Endothelial cell of umbilical vein (primary cell): ENCODE results near the gene NUP155. TPM values are rescaled to one million over a fixed set of nuclear protein-coding genes. Genes with fewer than 3 reads are reported as not detected.

Experiments
- BruUV-seq: library from RNA; stranded (reverse); fragments of 400-500 nt; replicated peaks from 2 replicates; lab custom pipeline; 2021; lab: Mats Ljungman, UMichigan
- CTCF ChIA-PET: fragments of 300-600, 350-600 bp; sonication (Branson Sonifier 250); formaldehyde crosslinking; loops from one replicate; lab custom pipeline; 2021; ENCODE audit warnings: antibody characterized with exemption, inconsistent platforms; lab: Charles Lee
- POLR2A ChIA-PET: fragments of 300-600, 350-600 bp; sonication (Branson Sonifier 250); formaldehyde crosslinking; loops from one replicate; lab custom pipeline; 2021; ENCODE audit warnings: antibody characterized with exemption, inconsistent platforms; lab: Charles Lee
- DNase-seq: peaks from one replicate; pipeline ENCODE4 v3.0.0-alpha.2; 2011; ENCODE audit warnings: low read depth, low spot score
- FAIRE-seq: peaks from 2 replicates; lab custom pipeline; 2011; peaks lifted over from hg19 to GRCh38; lab: Jason Lieb, UNC
- H2AFZ ChIP-seq: 2 replicates; pipeline ENCODE4 v1.6.0; 2012; ENCODE audit warnings: low read depth, low read length, control low read depth, inconsistent platforms
- H3K27ac ChIP-seq: 2 replicates; pipeline ENCODE4 v1.5.1; 2011; ENCODE audit warnings: low read depth, mild to moderate bottlenecking, control low read depth, low read length, moderate library complexity; ENCODE audit not compliant: insufficient read depth
- H3K27me3 ChIP-seq, 2 experiments: 2 replicates each; pipeline versions ENCODE4 v1.6.0 to v1.6.1; 2011; ENCODE audit warnings: low read length in 2 of 2, mixed read lengths in 1 of 2; ENCODE audit not compliant: control insufficient read depth in 2 of 2, insufficient read depth in 2 of 2
- H3K36me3 ChIP-seq, 2 experiments: 2 replicates in 1 of 2; 3 replicates in 1 of 2; pipeline ENCODE4 v1.5.1; 2011; ENCODE audit warnings: low read length in 2 of 2, mild to moderate bottlenecking in 1 of 2, moderate library complexity in 1 of 2; ENCODE audit not compliant: control insufficient read depth in 2 of 2, insufficient read depth in 2 of 2; ENCODE audit errors: extremely low read depth in 1 of 2
- H3K4me1 ChIP-seq: 3 replicates; pipeline ENCODE4 v1.5.1; 2011; ENCODE audit warnings: mild to moderate bottlenecking, low read length; ENCODE audit not compliant: control insufficient read depth, insufficient read depth; ENCODE audit errors: extremely low read depth
- H3K4me2 ChIP-seq: 2 replicates; pipeline ENCODE4 v1.6.1; 2011; ENCODE audit warnings: low read length, control low read depth, mixed read lengths; ENCODE audit not compliant: insufficient read depth
- H3K4me3 ChIP-seq, 3 experiments: fragments of 200-600 bp in 1 of 3; sonication (generic), shearing (Covaris generic) in 1 of 3; replicated peaks in 1 of 3; 2 replicates each; pipeline ENCODE4 v1.5.1; 2011 to 2016; ENCODE audit warnings: control low read depth in 3 of 3, low read length in 3 of 3, mild to moderate bottlenecking in 2 of 3, inconsistent platforms in 1 of 3, low read depth in 1 of 3, moderate library complexity in 1 of 3; ENCODE audit not compliant: insufficient read depth in 1 of 3
- H3K79me2 ChIP-seq: 2 replicates; pipeline ENCODE4 v1.6.0; 2012; ENCODE audit warnings: low read length, inconsistent platforms; ENCODE audit not compliant: control insufficient read depth, insufficient read depth
- H3K9ac ChIP-seq: replicated peaks from 2 replicates; pipeline ENCODE3; 2011; ENCODE audit warnings: low read length, control low read depth; ENCODE audit not compliant: insufficient read depth; ENCODE audit errors: extremely low read depth
- H3K9me1 ChIP-seq: replicated peaks from 3 replicates; pipeline ENCODE4 v1.6.0; 2011; ENCODE audit warnings: mild to moderate bottlenecking, low read length; ENCODE audit not compliant: control insufficient read depth, insufficient read depth; ENCODE audit errors: extremely low read depth
- H3K9me3 ChIP-seq: replicated peaks from 2 replicates; pipeline ENCODE4 v1.5.1; 2012; ENCODE audit warnings: low read length, inconsistent platforms; ENCODE audit not compliant: control insufficient read depth, insufficient read depth
- H4K20me1 ChIP-seq: replicated peaks from 2 replicates; pipeline ENCODE3; 2011; ENCODE audit warnings: mild to moderate bottlenecking, low read length; ENCODE audit not compliant: control insufficient read depth, insufficient read depth; ENCODE audit errors: extremely low read depth
- CTCF ChIP-seq, 2 donors: IDR thresholded peaks; 1 replicate in 1 of 2; 2 replicates in 1 of 2; pipeline ENCODE4 v1.5.1; 2011; ENCODE audit warnings: low read length in 2 of 2, mild to moderate bottlenecking in 2 of 2, moderate library complexity in 2 of 2, control low read depth in 1 of 2, inconsistent platforms in 1 of 2, low read depth in 1 of 2; ENCODE audit not compliant: insufficient read depth in 1 of 2; ENCODE audit errors: extremely low read depth in 1 of 2
- EZH2 ChIP-seq: IDR thresholded peaks from 2 replicates; pipeline ENCODE4 v1.6.1; 2012; ENCODE audit warnings: borderline replicate concordance, low read depth, mild to moderate bottlenecking, moderate library complexity, low read length, inconsistent platforms; ENCODE audit not compliant: severe bottlenecking
- FOS ChIP-seq: IDR thresholded peaks from 2 replicates; pipeline ENCODE4 v1.6.1; 2011; ENCODE audit warnings: mild to moderate bottlenecking, low read length, moderate library complexity, borderline replicate concordance; ENCODE audit not compliant: insufficient read depth
- GATA2 ChIP-seq: IDR thresholded peaks from 2 replicates; pipeline ENCODE4 v1.7.0; 2011; ENCODE audit warnings: low read depth, mild to moderate bottlenecking, moderate library complexity, mixed read lengths, low read length; ENCODE audit not compliant: insufficient read length, insufficient read depth
- JUN ChIP-seq: IDR thresholded peaks from 2 replicates; pipeline ENCODE4 v1.6.1; 2011; ENCODE audit warnings: borderline replicate concordance, low read depth; ENCODE audit not compliant: insufficient read length, insufficient read depth
- MAX ChIP-seq: IDR thresholded peaks from 2 replicates; pipeline ENCODE4 v1.6.1; 2011; ENCODE audit not compliant: insufficient read depth, insufficient read length
- MYC ChIP-seq: IDR thresholded peaks from one replicate; pipeline ENCODE4 v1.6.1; 2011; ENCODE audit warnings: mild to moderate bottlenecking, low read depth, low read length
- POLR2A ChIP-seq: IDR thresholded peaks from 2 replicates; pipeline ENCODE4 v1.6.1; 2012; ENCODE audit warnings: low read depth, mild to moderate bottlenecking, control low read depth, low read length
- POLR2AphosphoS5 ChIP-seq: IDR thresholded peaks from 2 replicates; pipeline ENCODE4 v1.6.1; 2012; ENCODE audit warnings: low read depth, mild to moderate bottlenecking, control low read depth, low read length, moderate library complexity; ENCODE audit not compliant: insufficient read depth
- dilution Hi-C: fragments of 300-500 bp; cut with MboI; formaldehyde crosslinking; loops from one replicate; pipeline ENCODE4 v1.15.0; 2019; ENCODE audit warnings: low sequenced_read_pairs; ENCODE audit not compliant: extremely low pct_ligation_motif_present
- intact Hi-C: fragments of 100-400 bp; cut with micrococcal nuclease; formaldehyde crosslinking; loops from one replicate; pipeline ENCODE4 v1.10.0; 2022
- polyA plus RNA-seq, 4 experiments: library from polyadenylated mRNA; depleted of rRNA in 3 of 4; stranded (reverse) in 3 of 4; unstranded in 1 of 4; fragments of >200 nt; gene quantifications; 2 replicates each; pipeline versions ENCODE4 v1.2.1 to v1.2.3, GENCODE V29; 2011 to 2012; ENCODE audit warnings: missing spikeins in 1 of 4
- total RNA-seq: library from RNA; stranded (reverse); gene quantifications from 2 replicates; pipeline ENCODE4 v1.2.3, GENCODE V29; 2021

The NUP155 gene
- total and polyA plus RNA-seq, 2 donors (not counting 3 experiments of a cell fraction or from before 2014, with no cell fraction given), result 11.1 to 36.6 TPM

DNA sequence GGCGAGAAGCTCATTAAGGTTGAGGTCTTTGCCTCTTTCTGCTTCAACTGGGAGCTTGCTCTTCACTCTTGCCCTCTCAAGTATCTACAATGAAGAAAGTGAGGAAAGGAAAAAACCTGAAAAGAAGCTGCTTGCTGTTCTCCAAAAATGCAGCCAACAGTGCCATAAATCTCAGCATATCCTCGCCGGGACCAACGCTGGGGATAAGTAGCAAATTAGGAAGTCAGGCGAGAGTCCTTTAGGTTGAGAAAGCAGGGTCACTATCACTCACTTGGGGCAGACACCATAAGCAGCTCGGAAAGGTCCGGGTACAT, 399 bp downstream of the NUP155 start:
- H4K20me1 ChIP-seq, result no peaks in the 10 kb centered on the region
- H3K9me3 ChIP-seq, result no peaks in the 10 kb centered on the region
- H3K27ac ChIP-seq, result peak overlapping the region; percentile 97
- no peaks in the 10 kb centered on the region for H3K36me3 ChIP-seq
- H3K4me1 ChIP-seq, result peaks cover 16% of the 10 kb centered on the region
- no peak for TF ChIP-seq POLR2AphosphoS5
- TF ChIP-seq CTCF (IDR thresholded peaks at IDR 0.05; ENCODE audit: extremely low read depth in 1 of 2, insufficient read depth in 1 of 2, low read depth in 1 of 2, low read length in 2 of 2), result no peak
- TF ChIP-seq POLR2A, result no peak
- TF ChIP-seq GATA2, result no peak
- no peak for TF ChIP-seq EZH2
- no peak for TF ChIP-seq JUN
- no peak for TF ChIP-seq FOS
- no peak for TF ChIP-seq MYC
- no peak for TF ChIP-seq MAX
- H3K27me3 ChIP-seq, result no peaks in the 10 kb centered on the region
- H3K9ac ChIP-seq, result peak overlapping the region; percentile 98
- dilution Hi-C loops, result no loop called here
- peak overlapping the region; percentile 72 to 97 (median 88) for H3K4me3 ChIP-seq
- H3K4me2 ChIP-seq, result peak overlapping the region; percentile 76
- DNase-seq, result no peak
- H2AFZ ChIP-seq, result peak overlapping the region; percentile 64
- ChIA-PET POLR2A (interaction anchor here (0.6 to 1.7 kb wide), 3 partner anchors 9 to 631 kb away, joined by 3 to 17 read pairs (median 4); partner anchors contain the start of gene WDR70), CTCF (interaction anchor here (1.1 to 2.2 kb wide), 5 partner anchors 9 to 823 kb away, joined by 3 to 24 read pairs (median 3); partner anchors contain the start of gene WDR70)
- no peaks in the 10 kb centered on the region for H3K9me1 ChIP-seq
- intact Hi-C loops, result loop anchor here (2.0 to 5.0 kb wide), 2 partner anchors 123 to 184 kb away; partner anchors contain the start of gene CPLANE1
- BruUV-seq, result TSS peak; percentile 72
- FAIRE-seq, result no peak
- peaks cover 49% of the 10 kb centered on the region for H3K79me2 ChIP-seq
